SK-N-SH treated with all-trans-retinoic acid at 6 μM for 48 hours (cell line): ENCODE measurements around the gene HTR3E.

ENCODE experiments used
- BACH2 ChIP-seq: fragments of 250-450 bp; sonication (Bioruptor Pico); IDR thresholded peaks from 2 replicates; pipeline ENCODE4 v1.9.0; 2021; ENCODE audit warnings: mild to moderate bottlenecking, borderline replicate concordance
- CREB5 ChIP-seq: fragments of 250-450 bp; sonication (Bioruptor Pico); IDR thresholded peaks from 2 replicates; pipeline ENCODE4 v1.5.1; 2020; ENCODE audit warnings: low read depth, mild to moderate bottlenecking, moderate library complexity
- GLIS3 ChIP-seq: fragments of 250-450 bp; sonication (Bioruptor Pico); IDR thresholded peaks from 2 replicates; pipeline ENCODE4 v1.5.0; 2020; ENCODE audit warnings: mild to moderate bottlenecking, moderate library complexity
- PATZ1 ChIP-seq: fragments of 250-450 bp; sonication (Bioruptor Pico); IDR thresholded peaks from 2 replicates; pipeline ENCODE4 v1.8.0; 2020; ENCODE audit warnings: mild to moderate bottlenecking, moderate library complexity, borderline replicate concordance
- POU6F1 ChIP-seq: fragments of 250-450 bp; sonication (Bioruptor Pico); IDR thresholded peaks from 2 replicates; pipeline ENCODE4 v1.8.0; 2021; ENCODE audit warnings: low read depth, mild to moderate bottlenecking, moderate library complexity, borderline replicate concordance
- RARB ChIP-seq: fragments of 250-450 bp; sonication (Bioruptor Pico); IDR thresholded peaks from 2 replicates; pipeline ENCODE4 v1.8.0; 2021; ENCODE audit warnings: mild to moderate bottlenecking, moderate library complexity
- SNAI2 ChIP-seq: fragments of 250-450 bp; sonication (Bioruptor Pico); IDR thresholded peaks from 2 replicates; pipeline ENCODE4 v1.5.0; 2020; ENCODE audit warnings: mild to moderate bottlenecking, moderate library complexity
- TCF4 ChIP-seq: fragments of 250-450 bp; sonication (Bioruptor Pico); IDR thresholded peaks from 2 replicates; pipeline ENCODE4 v1.8.0; 2021; ENCODE audit warnings: mild to moderate bottlenecking, moderate library complexity, borderline replicate concordance
- TOX ChIP-seq: fragments of 250-450 bp; sonication (Bioruptor Pico); IDR thresholded peaks from 2 replicates; pipeline ENCODE4 v1.8.0; 2021; ENCODE audit warnings: mild to moderate bottlenecking, moderate library complexity, borderline replicate concordance
- ZC3H10 ChIP-seq: fragments of 250-450 bp; sonication (Bioruptor Pico); IDR thresholded peaks from 2 replicates; pipeline ENCODE4 v1.5.1; 2021; ENCODE audit warnings: mild to moderate bottlenecking, moderate library complexity
- ZFP30 ChIP-seq: fragments of 450-650 bp; formaldehyde crosslinking; IDR thresholded peaks from 2 replicates; pipeline ENCODE4 v1.5.0; 2022; ENCODE audit warnings: mild to moderate bottlenecking, moderate library complexity
- ZNF8 ChIP-seq: fragments of 450-650 bp; formaldehyde crosslinking; IDR thresholded peaks from 2 replicates; pipeline ENCODE4 v1.5.0; 2020; ENCODE audit warnings: mild to moderate bottlenecking, moderate library complexity
- TF ChIP-seq, protein P1 (sequence below): fragments of 250-450 bp; sonication (Bioruptor Pico); IDR thresholded peaks from 2 replicates; pipeline ENCODE4 v1.5.0; 2020; ENCODE audit warnings: mild to moderate bottlenecking, moderate library complexity

- TF ChIP-seq CREB5 (CRISPR knock-in tag), result no peak
- TF ChIP-seq GLIS3 (CRISPR knock-in tag), result no peak
- TF ChIP-seq RARB (CRISPR knock-in tag), result no peak
- no peak for TF ChIP-seq TCF4 (CRISPR knock-in tag)
- no peak for TF ChIP-seq ZNF8 (CRISPR knock-in tag)
- no peak for TF ChIP-seq POU6F1 (CRISPR knock-in tag)
- no peak for TF ChIP-seq SNAI2 (CRISPR knock-in tag)
- TF ChIP-seq PATZ1 (CRISPR knock-in tag), result no peak
- TF ChIP-seq ZFP30 (CRISPR knock-in tag), result no peak
- no peak for TF ChIP-seq ZC3H10 (CRISPR knock-in tag)
- TF ChIP-seq, protein P1, sequence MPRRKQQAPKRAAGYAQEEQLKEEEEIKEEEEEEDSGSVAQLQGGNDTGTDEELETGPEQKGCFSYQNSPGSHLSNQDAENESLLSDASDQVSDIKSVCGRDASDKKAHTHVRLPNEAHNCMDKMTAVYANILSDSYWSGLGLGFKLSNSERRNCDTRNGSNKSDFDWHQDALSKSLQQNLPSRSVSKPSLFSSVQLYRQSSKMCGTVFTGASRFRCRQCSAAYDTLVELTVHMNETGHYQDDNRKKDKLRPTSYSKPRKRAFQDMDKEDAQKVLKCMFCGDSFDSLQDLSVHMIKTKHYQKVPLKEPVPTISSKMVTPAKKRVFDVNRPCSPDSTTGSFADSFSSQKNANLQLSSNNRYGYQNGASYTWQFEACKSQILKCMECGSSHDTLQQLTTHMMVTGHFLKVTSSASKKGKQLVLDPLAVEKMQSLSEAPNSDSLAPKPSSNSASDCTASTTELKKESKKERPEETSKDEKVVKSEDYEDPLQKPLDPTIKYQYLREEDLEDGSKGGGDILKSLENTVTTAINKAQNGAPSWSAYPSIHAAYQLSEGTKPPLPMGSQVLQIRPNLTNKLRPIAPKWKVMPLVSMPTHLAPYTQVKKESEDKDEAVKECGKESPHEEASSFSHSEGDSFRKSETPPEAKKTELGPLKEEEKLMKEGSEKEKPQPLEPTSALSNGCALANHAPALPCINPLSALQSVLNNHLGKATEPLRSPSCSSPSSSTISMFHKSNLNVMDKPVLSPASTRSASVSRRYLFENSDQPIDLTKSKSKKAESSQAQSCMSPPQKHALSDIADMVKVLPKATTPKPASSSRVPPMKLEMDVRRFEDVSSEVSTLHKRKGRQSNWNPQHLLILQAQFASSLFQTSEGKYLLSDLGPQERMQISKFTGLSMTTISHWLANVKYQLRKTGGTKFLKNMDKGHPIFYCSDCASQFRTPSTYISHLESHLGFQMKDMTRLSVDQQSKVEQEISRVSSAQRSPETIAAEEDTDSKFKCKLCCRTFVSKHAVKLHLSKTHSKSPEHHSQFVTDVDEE (CRISPR knock-in tag), result no peak
- TF ChIP-seq TOX (CRISPR knock-in tag), result no peak
- no peak for TF ChIP-seq BACH2 (CRISPR knock-in tag)
Measured at GRCh38 chr3:184142199-184142598, 45.3 kb downstream of the HTR3E start.
